ENCODE measurements around the gene CEP112. TPM values are rescaled to one million over a fixed set of nuclear protein-coding genes. Genes with fewer than 3 reads are reported as not detected.
A peak's percentile ranks its signal among the peaks of the same experiment; 100 is the strongest.
"Not testable (repeated sequence)": the region's sequence is repeated elsewhere in the genome, so short reads cannot be mapped to it uniquely, and the experiment has no call there.

The CEP112 gene
- total and polyA plus RNA-seq, 5 experiments from 2014 or later: 0.27 to 2.0 (median 1.7) TPM; not detected in 2

- peaks cover 5 to 14% (median 9%) of the 10 kb centered on the region in 5 donors for H3K27me3 Mint-ChIP-seq
- H3K4me3 Mint-ChIP-seq, H3K27ac Mint-ChIP-seq, DNase-seq, POLR2A ChIA-PET, ATAC-seq, H3K4me1 Mint-ChIP-seq: not testable (repeated sequence)
- peaks cover 0 to 35% (median 25%) of the 10 kb centered on the region in 3 donors for H3K36me3 Mint-ChIP-seq
- peaks cover 13 to 40% (median 23%) of the 10 kb centered on the region in 9 donors for H3K9me3 Mint-ChIP-seq
These were observed 383.4 kb downstream of the CEP112 start for GRCh38 chr17:65808566-65808965.

DNA sequence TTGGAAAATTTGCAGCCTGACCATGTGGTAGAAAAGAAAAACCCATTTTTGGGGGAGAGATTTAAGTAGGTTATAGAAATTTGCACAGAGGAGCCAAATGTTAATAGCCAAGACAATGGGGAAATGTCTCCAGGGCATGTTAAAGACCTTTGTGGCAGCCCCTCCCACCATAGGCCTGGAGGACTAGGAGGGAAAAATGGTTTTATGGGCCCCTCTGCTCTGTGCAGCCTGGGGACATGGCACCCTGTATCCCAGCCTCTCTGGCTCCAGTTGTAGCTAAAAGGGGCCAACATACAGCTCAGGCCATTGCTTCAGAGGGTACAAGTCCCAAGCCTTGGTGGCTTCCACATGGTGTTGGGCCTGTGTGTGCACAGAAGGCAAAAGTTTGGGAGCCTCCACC, 384.6 kb downstream of the CEP112 start:
- peaks cover 5 to 14% (median 9%) of the 10 kb centered on the region in 5 donors for H3K27me3 Mint-ChIP-seq
- ATAC-seq (no peak), DNase-seq (no peak)
- no peak overlapping the region for H3K27ac Mint-ChIP-seq
- peaks cover 0 to 4% (median 0%) of the 10 kb centered on the region in 4 donors for H3K4me1 Mint-ChIP-seq
- H3K9me3 Mint-ChIP-seq: peaks cover 15 to 47% (median 29%) of the 10 kb centered on the region in 9 donors
- H3K36me3 Mint-ChIP-seq: peaks cover 0 to 41% (median 25%) of the 10 kb centered on the region in 3 donors
- H3K4me3 Mint-ChIP-seq: no peak overlapping the region
- POLR2A ChIA-PET: no interaction called here

DNA sequence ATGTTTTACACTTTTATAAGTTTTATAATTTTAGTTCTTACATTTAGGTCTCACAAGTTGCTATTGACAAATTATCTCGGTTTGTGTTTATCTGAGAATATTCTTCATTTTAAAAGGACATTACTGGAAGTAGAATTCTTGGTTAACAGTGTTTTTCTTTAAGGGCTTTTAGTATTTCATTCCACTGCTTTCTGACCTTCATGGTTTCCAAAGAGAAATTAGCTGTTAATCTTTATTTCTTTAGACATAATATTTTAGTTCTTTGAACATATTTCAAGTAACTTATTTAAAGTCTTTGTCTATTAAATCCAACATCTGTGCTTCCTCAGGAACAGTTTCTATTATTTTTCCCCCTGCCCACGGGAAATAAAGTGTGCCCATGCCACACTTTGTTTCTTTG, 390.4 kb downstream of the CEP112 start:
- H3K4me3 Mint-ChIP-seq: no peak overlapping the region
- ATAC-seq (no peak), DNase-seq (no peak)
- H3K27me3 Mint-ChIP-seq: peaks cover 0 to 7% (median 5%) of the 10 kb centered on the region in 5 donors
- H3K36me3 Mint-ChIP-seq: peaks cover 0 to 16% (median 8%) of the 10 kb centered on the region in 3 donors
- H3K27ac Mint-ChIP-seq: no peak overlapping the region
- no peaks in the 10 kb centered on the region for H3K4me1 Mint-ChIP-seq
- H3K9me3 Mint-ChIP-seq: peaks cover 8 to 32% (median 21%) of the 10 kb centered on the region in 9 donors
- POLR2A ChIA-PET: no interaction called here

DNA sequence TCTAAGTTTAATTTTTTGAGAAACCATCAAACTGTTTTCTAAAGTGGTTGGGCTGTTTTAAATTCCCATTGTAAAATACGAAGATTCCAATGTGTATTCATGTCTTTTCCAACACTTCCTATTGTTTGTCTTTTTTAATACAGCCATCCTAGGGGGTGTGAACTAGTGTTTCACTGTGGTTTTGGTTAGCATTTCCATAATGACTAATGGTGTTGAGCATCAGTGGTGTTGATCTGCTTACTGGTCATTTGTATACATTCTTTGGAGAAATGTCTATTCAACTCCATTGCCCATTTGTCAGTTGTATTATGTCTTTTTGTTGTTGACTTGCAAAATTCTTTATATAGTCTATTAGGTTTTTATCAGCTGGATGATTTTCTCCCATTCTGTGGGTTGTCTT, 391.3 kb downstream of the CEP112 start:
- DNase-seq (no peak), ATAC-seq (no peak)
- H3K27me3 Mint-ChIP-seq: peaks cover 0 to 5% (median 0%) of the 10 kb centered on the region in 5 donors
- H3K36me3 Mint-ChIP-seq: peaks cover 0 to 16% (median 8%) of the 10 kb centered on the region in 3 donors
- no peak overlapping the region for H3K4me3 Mint-ChIP-seq
- POLR2A ChIA-PET: no interaction called here
- H3K4me1 Mint-ChIP-seq: no peaks in the 10 kb centered on the region
- no peak overlapping the region for H3K27ac Mint-ChIP-seq
- H3K9me3 Mint-ChIP-seq: peaks cover 8 to 25% (median 19%) of the 10 kb centered on the region in 9 donors

- peaks cover 0 to 1% (median 0%) of the 10 kb centered on the region in 5 donors for H3K27me3 Mint-ChIP-seq
- no peak overlapping the region for H3K27ac Mint-ChIP-seq
- peaks cover 0 to 16% (median 8%) of the 10 kb centered on the region in 3 donors for H3K36me3 Mint-ChIP-seq
- POLR2A ChIA-PET: no interaction called here
- DNase-seq (no peak), ATAC-seq (no peak)
- H3K9me3 Mint-ChIP-seq: peaks cover 8 to 25% (median 18%) of the 10 kb centered on the region in 9 donors
- H3K4me1 Mint-ChIP-seq: no peaks in the 10 kb centered on the region
- no peak overlapping the region for H3K4me3 Mint-ChIP-seq
These were observed 392.1 kb downstream of the CEP112 start for GRCh38 chr17:65799869-65800268.

GRCh38 chr17:65799454-65799853, 392.5 kb downstream of the CEP112 start:
- POLR2A ChIA-PET: no interaction called here
- Mint-ChIP-seq H3K4me3 (no peak overlapping the region), H3K4me1 (peaks cover 0 to 3% (median 1%) of the 10 kb centered on the region in 4 donors), H3K27ac (no peak overlapping the region), H3K9me3 (peaks cover 8 to 25% (median 18%) of the 10 kb centered on the region in 9 donors), H3K27me3 (peaks cover 0 to 4% (median 2%) of the 10 kb centered on the region in 5 donors), H3K36me3 (peaks cover 0 to 16% (median 8%) of the 10 kb centered on the region in 3 donors)
- DNase-seq (no peak), ATAC-seq (no peak)

GRCh38 chr17:65797809-65798208, 394.1 kb downstream of the CEP112 start:
- no peak overlapping the region for H3K4me3 Mint-ChIP-seq
- POLR2A ChIA-PET: no interaction called here
- H3K27me3 Mint-ChIP-seq: peaks cover 0 to 5% (median 5%) of the 10 kb centered on the region in 5 donors
- peak in 7 of 10 donors; percentile 5 to 41 (median 22) for DNase-seq
- H3K9me3 Mint-ChIP-seq: peaks cover 8 to 22% (median 16%) of the 10 kb centered on the region in 9 donors
- H3K36me3 Mint-ChIP-seq: peaks cover 0 to 14% (median 8%) of the 10 kb centered on the region in 3 donors
- H3K4me1 Mint-ChIP-seq: peaks cover 0 to 4% (median 2%) of the 10 kb centered on the region in 4 donors
- no peak for ATAC-seq
- H3K27ac Mint-ChIP-seq: no peak overlapping the region

DNA sequence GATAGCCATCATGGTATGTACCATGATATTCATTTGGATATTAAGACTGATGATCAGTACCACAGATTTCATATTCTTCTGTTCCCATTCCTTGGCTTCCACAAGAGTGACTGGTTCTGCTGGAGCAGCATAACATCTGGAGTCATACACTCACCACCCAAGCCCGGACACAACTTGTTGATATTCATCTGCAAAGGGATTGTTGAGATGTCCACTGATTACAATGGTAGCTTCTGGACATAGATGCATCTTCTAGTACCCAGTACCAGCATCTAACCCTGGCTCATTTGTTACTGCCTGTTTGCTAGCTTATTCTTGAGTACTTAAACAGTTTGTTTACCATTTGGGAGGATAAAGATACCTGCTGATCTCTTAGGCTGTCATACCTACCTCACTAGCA, 394.8 kb downstream of the CEP112 start:
- Mint-ChIP-seq H3K27ac (no peak overlapping the region), H3K36me3 (peaks cover 0 to 7% (median 6%) of the 10 kb centered on the region in 3 donors), H3K4me3 (no peak overlapping the region), H3K27me3 (peaks cover 0 to 5% (median 5%) of the 10 kb centered on the region in 5 donors), H3K9me3 (peaks cover 4 to 15% (median 8%) of the 10 kb centered on the region in 9 donors), H3K4me1 (peaks cover 0 to 4% (median 2%) of the 10 kb centered on the region in 4 donors)
- DNase-seq (no peak), ATAC-seq (no peak)
- POLR2A ChIA-PET: no interaction called here

DNA sequence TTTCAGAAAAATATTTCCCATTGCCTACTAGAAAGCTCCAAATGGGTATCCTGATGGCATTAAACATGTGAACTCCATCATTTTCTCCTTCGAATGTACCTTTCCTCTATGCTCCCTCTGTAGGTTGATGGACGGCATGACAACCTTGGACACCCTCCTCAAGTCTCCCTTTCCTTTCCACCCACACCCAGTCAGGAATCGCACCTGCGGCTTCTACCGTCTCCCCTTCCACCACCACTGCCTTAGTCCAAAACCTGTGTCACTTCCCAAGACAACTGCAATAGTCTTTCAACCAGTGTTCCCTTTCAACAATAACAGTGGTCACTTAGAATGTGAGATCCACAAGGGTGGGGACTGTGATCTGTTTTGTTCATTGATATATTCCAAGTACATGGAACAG, 397.4 kb downstream of the CEP112 start:
- Mint-ChIP-seq H3K36me3 (no peaks in the 10 kb centered on the region), H3K9me3 (no peaks in the 10 kb centered on the region), H3K4me1 (peaks cover 0 to 4% (median 2%) of the 10 kb centered on the region in 4 donors), H3K27ac (peak overlapping the region in 1 of 10 donors; percentile 48), H3K27me3 (peaks cover 0 to 5% (median 4%) of the 10 kb centered on the region in 5 donors), H3K4me3 (no peak overlapping the region)
- POLR2A ChIA-PET: no interaction called here
- no peak for ATAC-seq
- peak in 3 of 10 donors; percentile 27 to 64 (median 29) for DNase-seq

DNA sequence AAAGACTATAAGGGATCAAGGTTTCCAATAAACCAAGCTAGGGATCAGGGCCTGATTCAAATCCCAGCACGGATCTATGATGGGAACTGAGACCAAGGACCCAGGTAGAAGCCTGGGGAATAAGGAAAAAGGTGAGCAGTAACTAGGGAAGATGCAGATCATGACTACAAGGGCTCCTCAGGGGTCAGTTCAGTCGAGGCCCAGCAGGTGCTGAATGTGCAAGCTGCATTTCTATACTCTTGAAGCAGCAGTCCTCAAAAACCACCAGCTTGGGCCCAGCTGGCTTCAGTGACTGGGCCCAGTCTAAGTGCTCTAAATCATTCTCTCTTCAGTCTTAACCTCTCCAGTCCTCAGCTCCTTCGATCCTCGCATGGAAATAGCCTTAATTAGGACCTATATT, 401.7 kb downstream of the CEP112 start:
- DNase-seq (no peak), ATAC-seq (no peak)
- Mint-ChIP-seq H3K27me3 (peaks cover 0 to 7% (median 5%) of the 10 kb centered on the region in 5 donors), H3K36me3 (no peaks in the 10 kb centered on the region), H3K4me3 (no peak overlapping the region), H3K27ac (no peak overlapping the region), H3K9me3 (no peaks in the 10 kb centered on the region), H3K4me1 (peaks cover 0 to 4% (median 2%) of the 10 kb centered on the region in 4 donors)
- POLR2A ChIA-PET: no interaction called here

- POLR2A ChIA-PET: no interaction called here
- Mint-ChIP-seq H3K4me3 (no peak overlapping the region), H3K27ac (no peak overlapping the region), H3K27me3 (peaks cover 0 to 4% (median 0%) of the 10 kb centered on the region in 5 donors), H3K9me3 (no peaks in the 10 kb centered on the region), H3K36me3 (no peaks in the 10 kb centered on the region), H3K4me1 (no peaks in the 10 kb centered on the region)
- DNase-seq: no peak
- ATAC-seq: no peak
These were observed 404.4 kb downstream of the CEP112 start for GRCh38 chr17:65787503-65787902.

DNA sequence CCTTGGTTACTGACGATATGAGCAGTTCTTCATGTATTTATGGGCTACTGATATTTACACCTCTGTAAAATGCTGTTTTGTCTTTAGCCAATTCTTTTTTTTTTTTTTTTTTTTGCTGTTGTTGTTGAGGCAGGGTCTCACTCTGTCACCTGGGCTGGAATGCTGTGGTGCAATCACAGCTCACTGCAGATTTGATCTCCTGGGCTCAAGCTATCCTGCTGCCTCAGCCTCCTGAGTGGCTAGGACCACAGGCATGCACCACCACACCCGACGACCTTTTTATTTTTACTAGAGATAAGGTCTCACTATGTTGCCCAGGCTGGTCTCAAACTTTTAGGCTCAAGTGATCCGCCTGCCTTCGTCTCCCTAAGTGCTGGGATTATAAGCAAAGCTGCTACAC, 405.5 kb downstream of the CEP112 start:
- H3K36me3 Mint-ChIP-seq: no peaks in the 10 kb centered on the region
- ATAC-seq: no peak
- no peak for DNase-seq
- H3K4me1 Mint-ChIP-seq: no peaks in the 10 kb centered on the region
- POLR2A ChIA-PET: no interaction called here
- peaks cover 0 to 4% (median 0%) of the 10 kb centered on the region in 5 donors for H3K27me3 Mint-ChIP-seq
- H3K9me3 Mint-ChIP-seq: no peaks in the 10 kb centered on the region
- H3K27ac Mint-ChIP-seq: no peak overlapping the region
- no peak overlapping the region for H3K4me3 Mint-ChIP-seq

- no peak for DNase-seq
- Mint-ChIP-seq H3K27me3 (peaks cover 0 to 4% (median 0%) of the 10 kb centered on the region in 5 donors), H3K4me1 (no peaks in the 10 kb centered on the region), H3K27ac (no peak overlapping the region), H3K36me3 (no peaks in the 10 kb centered on the region), H3K4me3 (no peak overlapping the region), H3K9me3 (peaks cover 0 to 4% (median 0%) of the 10 kb centered on the region in 9 donors)
- ATAC-seq: no peak
- POLR2A ChIA-PET: no interaction called here
These were observed 406.8 kb downstream of the CEP112 start for GRCh38 chr17:65785109-65785508.

GRCh38 chr17:65783845-65784334, 408.0 kb downstream of the CEP112 start:
- Mint-ChIP-seq H3K36me3 (no peaks in the 10 kb centered on the region), H3K4me3 (no peak overlapping the region), H3K27ac (no peak overlapping the region), H3K9me3 (peaks cover 0 to 4% (median 0%) of the 10 kb centered on the region in 9 donors), H3K4me1 (no peaks in the 10 kb centered on the region), H3K27me3 (peaks cover 0 to 1% (median 0%) of the 10 kb centered on the region in 5 donors)
- ATAC-seq (no peak), DNase-seq (no peak)
- POLR2A ChIA-PET: no interaction called here
